ENCODE measurements around the gene NPHP4.

DNA sequence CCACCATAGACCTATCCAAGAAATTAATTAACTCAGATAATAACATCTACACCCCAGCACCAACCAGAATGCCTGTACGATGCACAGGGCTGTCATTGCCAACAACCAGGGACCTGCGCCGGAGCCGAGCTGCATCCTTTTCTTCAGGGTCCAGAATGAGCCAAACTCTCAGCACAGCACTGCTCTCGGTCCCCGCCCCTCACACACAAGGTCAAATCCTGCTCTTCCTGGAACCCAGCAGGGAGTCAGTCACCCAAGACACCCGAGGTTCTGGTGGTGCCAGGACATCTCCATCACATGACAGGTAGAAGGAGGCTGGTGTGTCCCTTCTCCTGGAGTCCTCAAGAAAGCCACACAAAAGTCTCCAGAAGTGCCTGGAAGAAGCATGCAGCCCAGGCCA is 31.9 kb downstream of the NPHP4 start:
- TF ChIP-seq, protein P1, sequence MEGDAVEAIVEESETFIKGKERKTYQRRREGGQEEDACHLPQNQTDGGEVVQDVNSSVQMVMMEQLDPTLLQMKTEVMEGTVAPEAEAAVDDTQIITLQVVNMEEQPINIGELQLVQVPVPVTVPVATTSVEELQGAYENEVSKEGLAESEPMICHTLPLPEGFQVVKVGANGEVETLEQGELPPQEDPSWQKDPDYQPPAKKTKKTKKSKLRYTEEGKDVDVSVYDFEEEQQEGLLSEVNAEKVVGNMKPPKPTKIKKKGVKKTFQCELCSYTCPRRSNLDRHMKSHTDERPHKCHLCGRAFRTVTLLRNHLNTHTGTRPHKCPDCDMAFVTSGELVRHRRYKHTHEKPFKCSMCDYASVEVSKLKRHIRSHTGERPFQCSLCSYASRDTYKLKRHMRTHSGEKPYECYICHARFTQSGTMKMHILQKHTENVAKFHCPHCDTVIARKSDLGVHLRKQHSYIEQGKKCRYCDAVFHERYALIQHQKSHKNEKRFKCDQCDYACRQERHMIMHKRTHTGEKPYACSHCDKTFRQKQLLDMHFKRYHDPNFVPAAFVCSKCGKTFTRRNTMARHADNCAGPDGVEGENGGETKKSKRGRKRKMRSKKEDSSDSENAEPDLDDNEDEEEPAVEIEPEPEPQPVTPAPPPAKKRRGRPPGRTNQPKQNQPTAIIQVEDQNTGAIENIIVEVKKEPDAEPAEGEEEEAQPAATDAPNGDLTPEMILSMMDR (conservative IDR thresholded peaks at IDR 0.05; ENCODE audit: low read depth, low read length) = no peak
- TF ChIP-seq EZH2 (IDR thresholded peaks at IDR 0.05; ENCODE audit: low read length, unreplicated experiment) (no peak), EZH2phosphoT487 (IDR thresholded peaks at IDR 0.05; ENCODE audit: borderline replicate concordance, low read length) (no peak)
